GM23248 (cell line): Measurements from ENCODE around the gene CSNK1G1. TPM values are rescaled to one million over a fixed set of nuclear protein-coding genes. Genes with fewer than 3 reads are reported as not detected.

Experiments used
- DNase-seq: peaks from one replicate; pipeline ENCODE4 v3.0.0-alpha.2; 2015
- H2AFZ ChIP-seq: fragments of 200-600 bp; sonication (generic); 2 replicates; pipeline ENCODE4 v1.6.1; 2016; ENCODE audit warnings: antibody characterized with exemption
- H3F3A ChIP-seq: fragments of 200-600 bp; sonication (generic); 2 replicates; pipeline ENCODE4 v1.6.1; 2016; ENCODE audit warnings: mild to moderate bottlenecking, antibody characterized with exemption, mixed run types; ENCODE audit not compliant: insufficient read depth
- H3K27ac ChIP-seq: fragments of 200-600 bp; sonication (generic); 2 replicates; pipeline ENCODE4 v1.5.1; 2016; ENCODE audit warnings: mild to moderate bottlenecking
- H3K27me3 ChIP-seq: fragments of 200-600 bp; sonication (generic); replicated peaks from 2 replicates; pipeline ENCODE4 v1.6.1; 2016; ENCODE audit warnings: mild to moderate bottlenecking; ENCODE audit not compliant: insufficient read depth
- H3K36me3 ChIP-seq: fragments of 200-600 bp; sonication (generic); 2 replicates; pipeline ENCODE4 v1.6.1; 2016; ENCODE audit warnings: low read depth, mild to moderate bottlenecking
- H3K4me1 ChIP-seq: fragments of 200-600 bp; sonication (generic); 2 replicates; pipeline ENCODE4 v1.6.1; 2016; ENCODE audit warnings: mild to moderate bottlenecking; ENCODE audit not compliant: insufficient read depth
- H3K4me2 ChIP-seq: fragments of 200-600 bp; sonication (generic); one replicate; pipeline ENCODE4 v1.6.1; 2016; ENCODE audit warnings: mild to moderate bottlenecking; ENCODE audit not compliant: unreplicated experiment
- H3K4me3 ChIP-seq: fragments of 200-600 bp; sonication (generic); 2 replicates; pipeline ENCODE4 v1.5.1; 2016; ENCODE audit warnings: mild to moderate bottlenecking
- H3K79me2 ChIP-seq: fragments of 200-600 bp; sonication (generic); 2 replicates; pipeline ENCODE4 v1.6.1; 2016; ENCODE audit warnings: mild to moderate bottlenecking; ENCODE audit not compliant: insufficient read depth
- H3K9ac ChIP-seq: fragments of 200-600 bp; sonication (generic); 2 replicates; pipeline ENCODE4 v1.6.1; 2016; ENCODE audit warnings: mild to moderate bottlenecking
- H3K9me2 ChIP-seq: fragments of 200-600 bp; sonication (generic); 2 replicates; pipeline ENCODE4 v1.6.1; 2016; ENCODE audit warnings: mixed run types, mild to moderate bottlenecking, moderate library complexity; ENCODE audit not compliant: insufficient read depth
- H3K9me3 ChIP-seq: fragments of 200-600 bp; sonication (generic); one replicate; pipeline ENCODE4 v1.6.1; 2017; ENCODE audit warnings: low read depth
- H4K20me1 ChIP-seq: fragments of 200-600 bp; sonication (generic); 2 replicates; pipeline ENCODE4 v1.6.0; 2016; ENCODE audit not compliant: insufficient read depth
- EZH2 ChIP-seq: fragments of 200-600 bp; sonication (generic); IDR thresholded peaks from 2 replicates; pipeline ENCODE4 v1.6.1; 2018; ENCODE audit warnings: antibody characterized with exemption, mild to moderate bottlenecking; ENCODE audit not compliant: insufficient read depth, poor library complexity, severe bottlenecking
- EZH2phosphoT487 ChIP-seq: fragments of 200-600 bp; sonication (generic); IDR thresholded peaks from 2 replicates; pipeline ENCODE4 v1.6.1; 2018; ENCODE audit warnings: antibody characterized with exemption, moderate library complexity, mild to moderate bottlenecking, low read depth; ENCODE audit not compliant: insufficient read depth
- WGBS, 2 experiments: methylation state at CpG; one replicate each; pipeline ENCODE4 v1.1.6; 2015 to 2017; ENCODE audit warnings: low lambda C conversion rate in 2 of 2, low coverage in 1 of 2; ENCODE audit errors: missing lambda C conversion rate in 2 of 2; 5-methylcytosine and 5-hydroxymethylcytosine counted together
- in situ Hi-C: fragments of 300-500 bp; cut with MboI; formaldehyde crosslinking; loops from 2 replicates; pipeline ENCODE4 v1.15.0; 2020
- polyA plus RNA-seq: library from polyadenylated mRNA; unstranded; fragments of >200 nt; fragmentation: Nextera tagmentation; extraction: Ambion mirVana; gene quantifications from 2 replicates; pipeline ENCODE4 v1.2.1, GENCODE V29; 2016
- total RNA-seq: library from RNA; depleted of rRNA; stranded (reverse); fragments of >200 nt; shearing (Covaris generic); gene quantifications from 2 replicates; pipeline ENCODE4 v1.2.3, GENCODE V29; 2014

Gene CSNK1G1
- total and polyA plus RNA-seq, 2 experiments from 2014 or later, result 14.8 to 17.1 TPM

DNA sequence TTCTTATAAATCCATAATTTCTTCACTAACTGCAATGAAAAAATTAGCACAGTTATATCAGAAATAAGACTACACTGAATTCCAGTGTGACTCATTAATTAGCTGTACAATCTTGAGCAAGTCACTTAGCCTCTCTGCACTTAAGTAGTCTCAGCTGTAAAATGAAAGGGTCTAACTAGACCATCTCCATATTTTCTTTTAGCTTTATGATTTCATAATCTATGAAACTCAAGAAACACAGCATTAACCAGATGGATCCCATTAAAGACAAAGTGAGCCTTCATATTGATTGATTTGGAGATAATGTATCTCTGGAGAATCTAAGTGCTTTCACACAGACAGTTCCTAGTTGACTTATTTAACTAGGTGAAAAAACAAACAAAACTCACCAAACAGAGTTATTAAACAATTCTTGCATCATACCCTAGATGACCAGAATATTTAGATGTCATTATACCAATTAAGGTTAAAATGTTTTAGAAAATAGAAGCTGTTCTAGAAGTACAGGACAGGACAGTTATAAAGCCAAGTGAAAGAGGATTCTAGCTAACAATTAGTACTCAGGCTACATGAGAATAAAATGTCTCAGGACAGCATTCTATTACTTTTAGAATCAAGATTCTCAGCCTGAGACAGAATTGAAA lies 11.2 kb downstream of the CSNK1G1 start:
- no peaks in the 10 kb centered on the region for H3K9me3 ChIP-seq
- peak overlapping the region; percentile 70 for H3K27ac ChIP-seq
- H3K9me2 ChIP-seq, result no peaks in the 10 kb centered on the region
- in situ Hi-C loops, result no loop called here
- peak; percentile 65 for DNase-seq
- H3K36me3 ChIP-seq, result peaks cover 5% of the 10 kb centered on the region; the same call in 1 of the 2 replicates
- no peaks in the 10 kb centered on the region for H3K27me3 ChIP-seq
- H3K4me3 ChIP-seq, result peak overlapping the region; percentile 49
- peak overlapping the region; percentile 75 for H3K4me2 ChIP-seq
- H3K9ac ChIP-seq, result peak overlapping the region; percentile 1; the same call in 1 of the 2 replicates
- no peaks in the 10 kb centered on the region; the same call in 1 of the 2 replicates for H4K20me1 ChIP-seq
- peaks cover 41% of the 10 kb centered on the region for H3F3A ChIP-seq
- TF ChIP-seq EZH2 (no peak), EZH2phosphoT487 (no peak)
- peaks cover 51% of the 10 kb centered on the region for H3K4me1 ChIP-seq
- no peak overlapping the region for H2AFZ ChIP-seq
- H3K79me2 ChIP-seq, result peaks cover 87% of the 10 kb centered on the region

DNA sequence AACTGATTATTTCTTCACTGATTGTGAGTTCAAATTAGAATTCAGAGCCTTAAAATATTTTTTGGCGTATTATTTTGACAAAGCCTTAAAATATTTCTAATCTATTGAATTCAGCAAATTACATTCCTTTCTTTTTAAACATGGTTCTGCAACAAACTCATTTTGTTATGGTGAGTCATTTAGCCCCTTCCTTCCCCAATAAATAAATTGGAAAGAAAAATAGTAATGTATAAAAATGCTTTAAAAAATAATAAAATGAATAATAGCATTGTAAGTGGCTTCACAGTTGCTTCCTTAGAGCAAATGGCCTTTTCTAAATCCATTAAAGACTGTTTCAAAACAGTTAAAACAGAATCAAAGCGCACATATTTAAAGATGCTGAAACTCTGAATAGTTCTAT lies 12.1 kb downstream of the CSNK1G1 start:
- no peak overlapping the region for H2AFZ ChIP-seq
- peak; percentile 55 for DNase-seq
- no peaks in the 10 kb centered on the region for H3K27me3 ChIP-seq
- peaks cover 87% of the 10 kb centered on the region for H3K79me2 ChIP-seq
- TF ChIP-seq EZH2 (no peak), EZH2phosphoT487 (no peak)
- H3F3A ChIP-seq, result peaks cover 41% of the 10 kb centered on the region
- no peaks in the 10 kb centered on the region; the same call in 1 of the 2 replicates for H4K20me1 ChIP-seq
- peak overlapping the region; percentile 70 for H3K27ac ChIP-seq
- H3K4me2 ChIP-seq, result peak overlapping the region; percentile 75
- no peaks in the 10 kb centered on the region for H3K9me3 ChIP-seq
- WGBS, 2 experiments, result 2 to 6% methylated on average over 2 of the region's 2 CpGs
- in situ Hi-C loops, result no loop called here
- no peaks in the 10 kb centered on the region for H3K9me2 ChIP-seq
- peaks cover 6% of the 10 kb centered on the region; the same call in 1 of the 2 replicates for H3K36me3 ChIP-seq
- peak overlapping the region; percentile 35 for H3K9ac ChIP-seq
- peak overlapping the region; percentile 49 for H3K4me3 ChIP-seq
- H3K4me1 ChIP-seq, result peaks cover 46% of the 10 kb centered on the region

DNA sequence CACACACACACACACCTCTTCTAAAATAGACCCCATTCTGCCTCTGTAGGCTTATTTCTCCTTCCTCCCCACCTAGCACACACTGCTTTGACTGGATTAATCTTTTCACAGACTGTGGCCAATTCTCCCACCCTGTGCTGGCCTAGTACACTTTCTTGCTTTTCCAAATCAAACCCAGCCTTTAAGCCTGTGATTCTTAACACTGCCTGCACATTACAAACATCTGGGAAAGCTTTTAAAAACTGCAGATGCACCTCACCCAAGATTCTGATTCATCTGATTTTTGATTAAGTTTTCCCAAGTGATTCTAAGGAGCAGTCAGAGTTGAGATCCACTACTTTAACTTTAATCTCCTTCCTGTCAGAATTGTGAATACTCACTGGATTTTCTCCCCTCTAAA lies 12.8 kb downstream of the CSNK1G1 start:
- Histone ChIP-seq H3K4me1 (peaks cover 41% of the 10 kb centered on the region), H3K9me2 (no peaks in the 10 kb centered on the region), H3K9me3 (no peaks in the 10 kb centered on the region), H3F3A (peaks cover 41% of the 10 kb centered on the region), H2AFZ (no peak overlapping the region), H3K27me3 (no peaks in the 10 kb centered on the region), H3K4me3 (peak overlapping the region; percentile 49), H3K27ac (peak overlapping the region; percentile 70), H3K36me3 (peaks cover 6% of the 10 kb centered on the region; the same call in 1 of the 2 replicates), H3K4me2 (peak overlapping the region; percentile 75), H4K20me1 (no peaks in the 10 kb centered on the region; the same call in 1 of the 2 replicates), H3K79me2 (peaks cover 87% of the 10 kb centered on the region), H3K9ac (peak overlapping the region; percentile 35)
- DNase-seq, result peak; percentile 70
- no peak for TF ChIP-seq EZH2
- TF ChIP-seq EZH2phosphoT487, result no peak
- in situ Hi-C loops, result no loop called here

DNA sequence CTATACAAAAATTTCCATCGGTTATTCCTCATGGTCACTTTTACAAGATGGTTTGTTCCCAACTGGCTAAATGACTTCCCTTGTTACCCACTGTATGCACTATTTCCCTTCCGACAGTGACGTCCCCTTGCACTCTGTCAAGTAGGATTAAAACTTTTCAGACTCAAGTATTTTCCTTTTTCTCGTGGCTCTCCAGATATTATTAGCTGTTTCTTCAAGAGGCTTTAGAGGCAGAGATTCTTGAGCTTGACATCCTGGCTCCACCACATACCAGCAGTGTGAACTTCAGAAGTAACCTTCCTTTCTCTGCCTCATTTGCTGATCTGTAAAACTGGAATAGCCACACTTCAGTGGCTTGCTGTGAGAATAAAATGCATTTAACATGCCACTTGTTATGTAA lies 14.0 kb downstream of the CSNK1G1 start:
- Histone ChIP-seq H3K4me1 (peaks cover 37% of the 10 kb centered on the region), H3K9me3 (no peaks in the 10 kb centered on the region), H3K9ac (no peak overlapping the region), H3K4me3 (no peak overlapping the region), H3K36me3 (peaks cover 6% of the 10 kb centered on the region; the same call in 1 of the 2 replicates), H3K79me2 (peaks cover 87% of the 10 kb centered on the region), H2AFZ (no peak overlapping the region), H3K4me2 (no peak overlapping the region), H3F3A (peaks cover 41% of the 10 kb centered on the region), H3K27me3 (no peaks in the 10 kb centered on the region), H3K27ac (no peak overlapping the region), H4K20me1 (no peaks in the 10 kb centered on the region; the same call in 1 of the 2 replicates), H3K9me2 (no peaks in the 10 kb centered on the region)
- in situ Hi-C loops, result no loop called here
- no peak for DNase-seq
- WGBS, 2 experiments, result 89 to 90% methylated on average over 4 of the region's 4 CpGs
- TF ChIP-seq EZH2 (no peak), EZH2phosphoT487 (no peak)

DNA sequence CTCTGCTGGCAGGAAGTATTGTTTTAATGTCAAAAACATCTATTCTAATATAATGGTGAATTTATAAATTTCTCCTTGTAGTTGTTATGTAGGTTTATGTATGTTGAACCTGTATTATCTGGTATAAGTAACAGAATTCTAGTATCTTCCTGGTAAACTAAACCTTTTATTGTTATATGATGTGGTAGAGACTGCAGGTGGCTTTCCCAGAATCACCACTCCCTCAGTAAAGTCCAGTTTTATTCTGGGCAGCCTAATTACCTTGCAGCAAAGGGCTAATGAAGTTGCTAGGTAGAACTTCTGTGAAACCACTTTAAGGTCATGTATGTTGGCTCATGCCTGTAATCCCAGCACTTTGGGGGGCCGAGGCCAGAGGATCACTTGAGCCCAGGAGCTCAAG lies 15.6 kb downstream of the CSNK1G1 start:
- 94 to 100% methylated on average over 1 of the region's 1 CpG for WGBS, 2 experiments
- in situ Hi-C loops, result no loop called here

More for the DNA sequence above, 15.6 kb downstream of the CSNK1G1 start:
- no peaks in the 10 kb centered on the region for H3K9me3 ChIP-seq
- no peaks in the 10 kb centered on the region for H3K27me3 ChIP-seq
- H3K9me2 ChIP-seq, result no peaks in the 10 kb centered on the region
- H3K4me2 ChIP-seq, result no peak overlapping the region
- peaks cover 44% of the 10 kb centered on the region for H3F3A ChIP-seq
- no peak overlapping the region for H3K4me3 ChIP-seq
- peaks cover 6% of the 10 kb centered on the region; the same call in 1 of the 2 replicates for H3K36me3 ChIP-seq
- TF ChIP-seq EZH2phosphoT487, result no peak
- no peak for TF ChIP-seq EZH2
- H2AFZ ChIP-seq, result no peak overlapping the region
- no peak overlapping the region for H3K27ac ChIP-seq
- H4K20me1 ChIP-seq, result peaks cover 6% of the 10 kb centered on the region; the same call in 1 of the 2 replicates
- H3K79me2 ChIP-seq, result peaks cover 87% of the 10 kb centered on the region
- no peak for DNase-seq
- peaks cover 36% of the 10 kb centered on the region for H3K4me1 ChIP-seq
- no peak overlapping the region for H3K9ac ChIP-seq
